ENCODE data around the gene GPR35.
"Not testable (repeated sequence)": the region's sequence is repeated elsewhere in the genome, so short reads cannot be mapped to it uniquely, and the experiment has no call there.

The GPR35 gene

DNA sequence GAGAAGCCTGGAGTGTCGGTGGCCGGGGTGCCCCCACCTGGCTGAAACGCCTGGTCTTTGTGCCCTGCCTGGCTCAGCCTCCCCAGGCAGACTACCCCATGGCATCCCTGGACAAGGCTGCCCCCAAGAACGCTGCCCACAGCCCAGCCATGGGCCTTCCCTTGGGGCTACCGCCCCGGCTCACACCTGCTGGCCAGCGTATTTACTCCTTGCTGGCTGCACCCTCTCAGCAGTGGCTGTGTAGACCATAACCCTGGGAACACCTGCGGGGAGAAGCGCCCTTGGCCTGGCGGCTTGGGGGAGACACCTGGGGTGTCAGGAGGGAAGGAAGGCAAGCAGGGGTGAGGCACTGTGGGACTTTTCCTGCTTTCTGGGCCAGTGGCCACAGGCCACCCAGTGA is 21.4 kb upstream of the GPR35 start:
- DNase-seq: no peak

DNA sequence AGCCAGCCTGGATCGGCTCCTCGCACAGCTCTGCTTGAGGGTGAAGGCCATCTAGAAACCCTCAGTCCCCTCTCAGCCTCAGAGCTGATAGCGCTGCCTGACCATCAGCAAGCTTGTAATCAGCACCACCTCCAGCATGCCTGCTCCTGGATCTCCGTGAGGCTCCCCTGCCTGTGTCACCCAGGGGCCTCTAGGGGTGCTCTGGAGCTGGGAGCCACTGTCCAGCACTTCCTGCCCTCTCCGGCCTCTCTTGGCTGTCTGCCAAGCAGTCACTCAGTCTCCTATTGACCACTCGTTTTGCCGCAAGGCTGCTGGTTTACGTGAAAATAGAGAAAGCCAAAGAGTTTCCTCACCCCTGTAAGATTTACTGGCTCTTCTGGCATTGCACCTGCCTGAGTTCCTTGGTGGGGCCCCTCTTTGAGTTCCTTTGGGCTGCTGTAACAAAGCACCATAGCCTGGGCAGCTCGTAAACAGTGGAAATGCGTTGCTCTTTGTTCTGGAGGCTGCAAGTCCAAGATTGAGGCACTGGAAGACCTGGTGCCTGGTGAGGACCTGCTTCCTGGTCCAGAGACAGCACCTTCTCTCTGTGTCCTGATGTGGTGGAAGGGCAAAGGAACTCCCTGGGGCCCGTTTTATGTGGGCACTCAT is 20.9 kb upstream of the GPR35 start:
- DNase-seq: no peak

DNA sequence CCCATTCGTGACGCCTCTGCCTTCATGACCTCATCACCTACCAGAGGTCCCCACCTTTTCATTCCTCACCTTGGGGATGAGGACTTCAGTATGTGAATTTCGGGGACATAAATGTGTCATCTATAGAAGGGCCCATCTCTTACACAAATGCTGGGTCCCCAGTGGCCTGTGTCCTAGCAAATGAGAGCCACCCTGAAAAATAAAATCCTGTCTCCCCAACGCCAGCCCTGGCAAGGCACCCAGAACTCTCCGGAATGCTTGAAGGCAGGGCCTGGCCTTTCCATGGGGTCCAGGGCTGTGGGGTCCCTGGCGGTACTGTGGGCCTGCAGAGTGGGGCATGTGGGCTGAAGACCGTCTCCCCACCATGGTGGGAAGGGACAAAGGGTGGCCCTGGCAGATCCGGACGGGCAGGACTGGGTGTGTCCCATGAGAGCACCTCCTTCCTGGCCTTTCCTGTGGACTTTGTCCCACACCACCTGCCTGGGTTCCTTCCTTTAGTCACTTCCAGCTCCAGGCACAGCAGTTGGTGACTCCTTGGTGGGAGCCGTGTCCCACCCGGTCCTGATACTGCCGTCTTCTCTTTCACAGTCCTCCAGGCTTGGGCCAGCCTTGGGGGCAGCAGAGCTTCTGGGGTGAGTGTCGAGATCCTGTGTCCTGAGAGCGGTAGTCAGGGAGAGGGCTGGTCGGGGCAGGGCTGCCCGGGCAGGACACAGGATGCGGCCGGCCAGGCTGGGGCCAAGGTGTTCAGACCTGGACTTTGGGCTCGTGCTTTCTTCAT is 20.2 kb upstream of the GPR35 start:
- no peak for DNase-seq

DNA sequence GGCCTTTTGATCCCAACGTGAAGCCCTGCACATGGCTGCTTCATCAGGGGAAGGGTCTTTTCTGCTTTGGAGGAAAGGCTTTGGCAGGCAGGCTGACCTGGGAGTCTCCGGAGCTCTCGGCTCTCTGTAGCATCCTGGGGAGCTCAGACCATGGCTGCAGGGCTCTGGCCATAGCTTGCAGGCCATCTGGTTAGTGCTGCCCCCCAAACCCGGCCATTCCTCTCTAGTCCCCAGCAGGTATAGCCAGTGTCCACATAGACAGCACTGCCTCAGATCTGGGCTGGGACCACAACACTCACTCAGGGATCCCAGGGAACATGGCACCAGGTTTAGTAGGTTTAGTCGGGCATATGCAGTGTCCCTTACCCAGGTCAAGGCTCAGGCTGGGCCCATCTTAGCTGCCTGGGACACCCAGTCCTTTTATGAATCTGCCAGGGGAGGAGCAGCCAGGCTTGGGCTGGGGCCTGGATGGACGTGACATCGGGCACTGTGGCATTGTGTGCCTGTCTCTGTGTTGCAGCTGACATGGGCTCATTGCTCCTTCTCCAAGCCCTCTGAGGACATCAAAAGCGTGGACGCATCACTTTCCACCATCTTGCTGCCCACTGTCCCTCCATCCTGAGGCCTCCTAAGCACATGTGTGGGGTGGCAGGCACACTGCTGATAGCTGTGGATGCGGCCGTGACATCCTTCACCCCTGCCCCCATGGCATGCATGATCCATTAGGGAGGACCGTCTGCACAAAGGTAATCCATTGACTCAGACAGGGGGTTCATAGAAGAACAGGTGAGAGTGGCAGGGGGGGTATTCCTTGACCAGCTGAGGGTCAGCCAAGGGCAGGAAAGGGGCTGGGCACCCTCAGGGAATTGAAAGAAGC is 19.2 kb upstream of the GPR35 start:
- no peak for DNase-seq

DNA sequence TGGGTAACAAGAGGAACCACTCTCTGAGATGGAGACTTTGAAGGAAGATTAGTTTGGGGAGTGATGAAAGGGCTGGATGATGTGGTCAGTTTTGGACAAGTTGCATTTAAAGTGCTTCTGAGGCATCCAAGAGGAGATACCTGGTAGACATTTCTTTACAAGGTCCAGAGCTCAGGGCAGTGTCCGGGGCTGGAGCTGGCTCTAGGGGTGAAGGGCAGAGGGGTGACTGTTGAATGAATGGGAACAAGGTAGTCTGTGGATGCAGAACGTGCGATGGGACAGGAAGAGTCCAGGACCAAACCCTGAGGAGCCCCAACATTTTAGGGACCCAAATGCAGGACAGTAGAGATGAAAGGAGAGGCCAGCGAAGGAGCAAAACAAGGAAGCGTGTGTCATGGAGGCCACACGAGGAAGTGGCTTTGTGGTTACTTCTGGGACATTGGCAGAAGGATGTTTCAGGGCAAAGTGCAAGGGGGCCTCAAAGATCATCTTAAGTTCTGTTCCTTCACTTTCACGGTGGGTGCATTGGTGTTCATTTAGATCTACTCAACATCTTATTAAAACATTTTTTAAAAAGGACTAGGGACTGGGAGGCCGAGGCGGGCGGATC is 13.6 kb upstream of the GPR35 start:
- no peak for DNase-seq

DNA sequence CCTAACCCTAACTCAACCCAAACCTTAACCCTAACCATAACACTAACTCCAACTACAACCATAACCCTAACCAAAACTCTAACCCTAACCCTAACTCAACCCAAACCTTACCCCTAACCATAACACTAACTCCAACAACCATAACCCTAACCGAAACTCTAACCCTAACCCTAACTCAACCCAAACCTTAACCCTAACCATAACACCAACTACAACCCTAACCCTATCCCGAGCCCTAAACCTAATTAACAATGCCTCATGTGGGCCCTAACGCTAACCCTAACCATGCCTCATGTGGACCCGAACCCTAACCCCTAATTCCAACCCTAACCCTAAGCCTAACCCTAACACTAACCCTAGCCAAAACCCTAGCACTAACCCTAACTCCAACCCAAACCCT is 11.5 kb upstream of the GPR35 start:
- no peak for DNase-seq

DNA sequence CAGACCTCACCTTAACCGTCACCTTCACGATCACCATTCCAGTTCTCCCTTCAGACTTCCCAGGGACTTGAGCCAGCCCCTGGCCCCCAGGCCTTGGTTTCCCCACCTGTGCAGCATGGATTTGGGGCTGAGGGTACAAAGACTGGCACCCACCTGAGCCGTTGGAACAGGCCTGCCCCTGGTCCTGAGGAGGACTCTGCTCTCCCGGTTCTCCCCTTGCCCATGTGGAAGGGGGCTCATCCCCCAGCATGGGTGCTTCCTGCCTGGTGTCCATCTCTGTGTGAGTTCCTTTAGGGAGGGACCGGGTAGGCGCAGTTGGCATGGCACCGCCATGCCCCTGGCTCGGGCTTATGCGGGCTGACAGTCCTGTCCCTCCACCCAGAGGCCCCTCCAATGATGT is 10.9 kb upstream of the GPR35 start:
- DNase-seq: no peak

DNA sequence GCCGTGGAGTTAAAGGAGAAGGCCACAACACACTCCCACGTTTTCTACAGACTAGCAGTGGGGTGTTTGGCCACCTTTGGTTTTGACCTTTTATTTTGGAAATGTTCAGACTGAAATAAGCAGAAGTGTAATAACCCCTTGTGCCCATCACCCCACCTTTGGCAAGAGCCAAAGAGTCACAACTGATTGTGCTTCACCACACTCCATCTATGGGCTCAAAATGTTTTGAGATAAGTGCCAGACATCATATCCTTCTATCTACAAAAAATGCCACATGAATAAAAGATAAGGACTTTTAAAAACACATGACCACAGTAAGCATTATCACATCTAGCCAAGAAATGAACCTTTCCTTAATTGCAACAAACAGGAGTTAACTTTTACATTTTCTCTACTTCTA is 9.9 kb upstream of the GPR35 start:
- DNase-seq: no peak

DNA sequence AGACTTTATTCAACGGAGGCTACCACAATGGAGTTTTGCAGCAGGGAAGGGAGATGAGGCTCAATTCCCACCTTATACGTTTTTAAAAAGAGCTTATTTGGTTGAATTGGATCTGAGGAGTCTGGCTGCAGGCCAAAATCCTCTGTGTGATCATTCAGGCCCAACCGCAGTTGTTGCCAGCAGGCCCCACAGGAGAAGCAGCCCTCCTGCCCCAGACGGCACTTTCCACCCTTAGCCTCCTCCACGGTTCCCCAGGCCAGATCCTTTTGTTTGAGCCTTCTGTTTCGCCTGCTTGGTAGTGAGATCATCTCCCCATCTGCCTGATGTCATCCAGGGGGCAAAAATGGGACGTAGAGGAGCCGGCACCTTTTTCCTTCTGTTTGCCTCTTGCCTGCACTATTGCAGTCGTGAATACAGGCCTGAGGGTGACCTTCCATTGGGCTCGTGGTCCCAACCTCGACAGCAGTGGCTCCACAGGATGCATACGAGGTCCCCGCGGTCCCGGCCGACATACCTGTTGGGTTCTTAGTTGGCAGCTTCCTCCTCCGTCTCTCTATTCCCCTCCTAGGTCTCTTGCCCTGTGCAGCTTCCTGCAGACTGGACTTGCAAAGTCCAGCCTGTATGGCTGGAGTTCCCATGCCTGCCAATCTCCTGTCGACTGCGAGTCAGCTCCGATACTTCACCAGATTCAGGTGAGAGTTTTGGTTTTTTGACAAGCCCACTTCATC is 9.3 kb upstream of the GPR35 start:
- no peak for DNase-seq

DNA sequence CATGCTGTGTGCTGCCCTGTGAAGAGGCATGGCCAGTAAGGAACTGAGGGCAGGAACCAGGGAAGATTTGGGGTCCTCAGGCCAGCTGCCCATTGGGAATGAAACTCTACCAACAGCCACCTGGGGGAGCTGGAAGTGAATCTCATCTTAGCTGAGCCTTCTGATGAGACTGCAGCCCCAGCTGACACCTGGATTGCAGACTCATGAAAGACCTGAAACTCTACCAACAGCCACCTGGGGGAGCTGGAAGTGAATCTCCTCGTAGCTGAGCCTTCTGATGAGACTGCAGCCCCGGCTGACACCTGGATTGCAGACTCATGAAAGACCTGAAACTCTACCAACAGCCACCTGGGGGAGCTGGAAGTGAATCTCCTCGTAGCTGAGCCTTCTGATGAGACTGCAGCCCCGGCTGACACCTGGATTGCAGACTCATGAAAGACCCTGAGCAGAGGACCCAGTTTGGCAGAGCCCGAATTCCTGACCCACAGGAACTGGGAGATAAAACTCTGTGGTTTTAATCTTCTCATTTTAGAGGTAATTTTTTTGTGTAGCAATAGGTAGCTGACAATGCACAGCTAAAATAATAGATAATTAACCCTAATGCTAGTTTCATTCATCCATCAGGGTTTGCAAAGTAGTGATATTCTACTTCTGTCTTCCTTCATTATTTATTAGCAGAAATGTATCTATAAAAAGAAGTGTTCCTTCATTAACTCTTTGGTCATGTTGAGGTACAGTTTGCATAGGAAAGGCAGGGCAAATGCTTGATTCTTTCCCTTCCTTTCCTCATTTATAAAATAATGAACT is 8.2 kb upstream of the GPR35 start:
- not testable (repeated sequence) for DNase-seq

DNA sequence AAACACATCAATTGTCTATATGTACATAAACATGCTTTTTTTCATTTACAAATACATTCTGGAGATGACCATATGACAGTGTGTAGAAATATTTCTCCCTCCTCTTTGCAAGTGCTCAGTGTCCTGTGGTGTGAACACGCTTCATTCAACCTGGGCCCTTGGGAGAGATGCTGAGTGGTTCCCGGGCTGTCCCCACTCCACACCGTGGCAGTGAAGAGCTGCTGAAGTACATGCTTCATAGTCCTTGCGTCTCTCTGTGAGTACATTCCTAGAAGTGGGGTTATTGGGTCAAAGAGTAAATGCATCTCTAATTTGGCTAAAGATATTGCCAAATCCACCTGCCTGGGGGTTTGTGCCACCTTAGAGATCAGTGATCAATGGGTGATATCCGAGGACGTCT is 6.5 kb upstream of the GPR35 start:
- DNase-seq: no peak

DNA sequence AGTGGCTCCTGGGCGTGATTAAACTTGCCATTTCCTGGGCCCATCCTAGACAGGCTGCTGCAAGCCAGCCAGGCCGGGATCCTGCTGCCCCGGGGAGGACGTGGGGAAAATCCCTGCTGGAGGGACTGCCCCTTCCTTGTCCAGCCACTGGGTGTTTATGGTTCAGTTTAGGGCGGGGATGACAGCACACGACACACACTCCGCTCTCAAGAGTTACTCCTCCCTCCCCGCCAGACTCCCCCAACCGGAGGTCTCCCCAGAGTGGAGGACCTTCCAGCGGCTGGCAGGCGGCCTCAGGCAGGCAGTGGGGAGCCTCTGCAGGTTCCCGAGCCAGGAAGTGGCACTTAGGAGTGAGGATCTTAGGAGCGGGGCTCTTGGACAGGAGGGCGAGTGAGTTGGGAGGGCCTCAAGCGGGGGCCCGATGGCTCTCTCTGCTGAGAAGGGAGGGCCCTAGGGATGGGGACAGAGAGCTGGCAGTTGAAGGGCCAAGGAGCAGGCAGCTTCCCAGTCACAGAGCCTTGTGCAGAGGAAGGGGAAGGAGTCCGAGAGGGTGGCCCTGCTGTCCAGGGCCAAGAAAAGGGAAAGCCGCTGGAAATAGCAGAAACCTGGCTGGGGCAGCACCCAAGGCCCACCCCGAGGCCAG is 5.7 kb upstream of the GPR35 start:
- no peak for DNase-seq

DNA sequence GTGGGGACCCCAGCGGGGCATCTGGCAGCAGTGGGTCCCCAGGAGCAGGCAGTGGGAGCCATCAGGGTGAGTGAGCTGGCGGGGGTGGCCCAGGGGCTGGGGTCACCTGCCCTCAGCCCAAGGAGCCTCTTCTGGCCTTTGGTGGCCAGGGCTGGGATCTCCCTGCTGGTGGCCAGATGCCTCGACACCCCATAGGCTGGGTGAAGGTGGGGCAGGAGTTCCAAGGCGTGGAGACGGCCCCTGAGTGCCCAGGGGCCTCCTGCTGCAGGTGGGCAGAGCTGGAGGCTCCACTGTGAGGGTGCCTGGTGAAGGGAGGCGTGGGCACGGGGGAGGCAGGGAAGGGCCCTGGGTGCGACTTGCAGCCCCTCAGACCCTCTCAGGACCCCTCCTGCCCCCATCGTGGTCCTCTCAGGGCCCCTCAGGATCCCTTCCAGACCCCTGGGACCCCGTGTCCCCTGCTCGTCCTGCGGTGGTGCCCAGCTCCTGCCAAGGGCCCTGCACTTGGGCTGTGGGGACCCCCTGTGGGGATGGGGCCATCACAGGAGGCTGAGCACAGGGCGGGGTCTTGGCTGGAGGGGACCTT is 5.0 kb upstream of the GPR35 start:
- no peak for DNase-seq

DNA sequence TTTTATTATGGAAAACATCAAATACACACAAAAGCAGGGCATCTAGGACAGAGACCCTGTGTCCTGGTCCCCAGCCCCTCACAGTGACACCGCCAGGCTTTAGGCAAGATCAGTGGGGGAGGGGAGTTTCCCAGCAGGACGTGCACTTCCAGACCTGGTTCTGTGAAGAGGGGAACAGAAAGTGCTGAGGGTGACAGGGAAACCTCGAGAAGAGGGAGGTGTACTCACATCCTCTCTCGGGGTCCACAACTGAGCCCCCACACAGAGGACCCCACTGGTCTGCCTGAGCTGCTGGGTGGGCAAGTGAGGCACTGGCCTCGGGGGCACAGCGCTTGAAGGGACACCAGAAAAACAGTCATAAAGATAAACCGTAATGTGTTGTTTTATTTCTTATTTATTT is 4.4 kb upstream of the GPR35 start:
- no peak for DNase-seq

DNA sequence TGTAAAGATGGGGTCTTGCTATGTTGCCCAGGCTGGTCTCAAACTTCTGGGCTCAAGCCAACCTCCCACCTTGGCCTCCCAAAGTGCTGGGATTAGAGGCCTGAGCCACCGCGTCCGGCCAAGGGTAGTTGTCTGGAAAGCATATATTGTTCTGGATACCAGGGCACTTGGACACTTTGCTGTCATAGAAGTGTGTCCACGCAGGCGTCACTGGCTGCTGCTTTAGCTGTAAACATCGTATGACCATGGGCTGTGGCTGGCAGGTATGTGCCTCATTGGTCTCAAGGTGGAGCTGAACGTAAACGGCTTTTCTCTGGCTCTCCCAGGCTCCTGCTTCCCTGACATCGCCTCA is 3.2 kb upstream of the GPR35 start:
- no peak for DNase-seq

DNA sequence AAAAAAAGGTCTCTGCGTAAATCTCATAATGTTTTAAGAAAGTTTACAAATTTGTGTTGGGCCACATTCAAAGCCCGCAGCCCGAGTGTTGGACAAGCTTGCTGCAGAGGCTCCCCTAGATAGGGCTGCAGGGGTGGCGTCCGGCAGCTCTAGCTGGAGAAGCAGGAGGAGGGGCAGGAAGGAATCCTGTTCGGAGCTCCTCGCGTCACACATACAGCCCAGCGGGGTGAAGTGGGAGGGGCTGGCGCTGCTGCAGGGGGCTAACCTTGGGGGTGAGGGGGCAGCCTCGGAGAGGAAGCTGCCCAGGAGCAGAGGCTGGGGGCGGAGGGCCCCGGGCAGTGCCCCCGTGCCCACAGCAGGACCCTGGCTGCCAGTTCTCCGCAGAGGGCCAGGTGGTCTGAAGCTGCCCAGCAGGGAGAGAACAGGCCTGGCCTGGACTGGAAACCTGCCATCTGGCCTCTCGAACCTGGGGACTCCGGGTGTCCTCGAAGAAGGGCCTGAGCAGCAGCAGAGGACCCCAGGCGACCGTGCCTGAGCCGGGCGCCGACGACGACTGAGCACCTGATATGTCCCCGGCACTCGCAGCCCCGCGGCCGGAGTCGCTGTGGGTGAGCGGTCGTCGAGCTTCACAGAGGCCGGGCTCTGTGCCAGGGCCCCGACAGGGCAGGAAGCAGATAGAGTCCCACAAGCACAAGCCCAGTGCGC is 2.6 kb upstream of the GPR35 start:
- DNase-seq: no peak

DNA sequence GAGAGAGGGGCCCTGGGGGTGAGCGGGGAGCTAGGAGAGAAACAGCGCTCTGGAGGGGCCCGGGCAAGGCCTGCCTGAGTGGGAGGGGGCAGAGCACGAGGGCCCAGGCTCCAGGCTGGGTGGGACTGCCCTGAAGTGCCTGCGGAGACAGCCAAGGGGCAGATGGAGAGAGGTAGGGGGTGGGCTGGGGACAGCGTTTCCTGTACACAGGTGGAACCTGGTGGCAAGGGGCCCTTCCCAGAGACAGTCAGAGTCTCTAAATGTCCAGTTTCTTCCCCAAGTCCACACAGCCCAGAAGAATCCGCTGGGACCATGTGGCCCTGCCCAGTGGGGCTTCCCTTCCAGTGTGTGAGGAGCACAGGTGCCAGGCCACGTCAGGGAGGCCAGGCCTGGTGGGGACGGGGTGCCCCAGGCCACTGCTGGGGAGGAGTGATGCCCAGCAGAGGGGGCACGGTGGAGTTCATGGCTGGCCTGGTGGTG is 1.7 kb upstream of the GPR35 start:
- DNase-seq: no peak

DNA sequence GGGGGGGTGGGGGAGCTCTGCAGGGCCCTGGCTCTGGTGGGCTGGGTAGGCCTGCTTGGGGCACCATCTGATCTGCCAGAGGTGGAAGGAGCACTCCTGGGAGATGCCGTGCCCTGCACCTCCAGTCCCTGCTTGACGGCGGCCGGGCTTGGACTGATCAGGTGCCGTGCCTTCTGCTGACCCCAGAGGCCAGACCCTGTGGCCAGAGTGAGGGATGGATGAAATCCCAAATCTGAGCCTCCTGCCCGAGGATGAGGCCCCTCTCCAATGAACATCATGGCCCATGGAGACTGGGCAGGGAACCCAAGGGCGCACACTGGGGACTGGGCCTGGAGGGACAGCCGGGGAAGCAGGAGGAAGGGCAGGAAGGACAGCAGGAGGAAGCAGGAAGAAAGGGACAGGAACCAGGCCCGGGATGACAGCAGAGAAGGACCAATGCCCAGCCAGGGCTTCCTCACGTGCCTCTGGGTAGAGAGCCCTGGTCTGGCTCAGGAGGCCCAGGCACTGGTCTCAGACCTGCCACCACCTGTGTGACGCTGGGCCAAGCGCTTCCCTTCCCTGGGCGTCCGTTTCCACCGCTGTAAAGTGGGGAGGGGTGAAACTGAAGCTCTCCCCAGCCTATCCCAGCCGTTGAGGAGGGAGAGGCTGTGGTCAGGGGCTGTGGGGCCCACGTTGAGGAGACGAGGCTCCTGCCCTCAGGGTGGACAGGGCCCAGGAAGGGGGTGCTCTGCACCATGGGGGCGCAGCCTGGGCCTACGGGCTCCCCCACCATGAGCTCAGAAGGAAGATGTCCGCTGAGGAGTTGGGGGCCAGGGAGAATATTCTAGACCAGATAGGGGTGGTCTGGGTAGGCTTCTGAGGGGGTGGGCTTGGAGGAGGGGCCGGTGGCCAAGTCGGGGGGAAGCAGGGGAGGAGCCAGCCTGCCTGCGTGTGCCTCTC is 1.0 kb upstream of the GPR35 start:
- DNase-seq: no peak
